HG03159 (cell line): ENCODE data around the gene ALK.

Experiments
- ATAC-seq: cut with Tn5 transposase; IDR thresholded peaks from one replicate; pipeline ENCODE4 v1.9.1; 2021; ENCODE audit warnings: mild to moderate bottlenecking, moderate library complexity; ENCODE audit not compliant: unreplicated experiment

The ALK gene

DNA sequence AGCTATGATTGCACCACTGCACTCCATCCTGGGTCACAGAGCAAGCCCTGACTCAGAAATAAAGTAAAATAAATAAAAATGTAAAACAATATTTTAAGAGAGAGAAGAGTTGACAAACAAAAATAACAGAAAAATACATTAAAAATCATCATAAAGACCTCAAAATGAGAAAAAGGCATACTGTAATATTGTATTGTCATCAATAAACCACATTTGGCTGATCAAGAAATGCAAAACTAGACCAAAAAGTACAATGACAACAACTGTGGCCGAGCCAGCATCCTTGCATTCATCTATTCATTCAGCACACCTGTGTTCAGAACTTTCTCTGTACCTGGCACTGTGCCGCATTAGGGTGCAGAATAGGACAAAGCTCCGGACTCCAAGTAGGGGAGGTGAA lies 121.8 kb downstream of the ALK start:
- ATAC-seq, result no peak

DNA sequence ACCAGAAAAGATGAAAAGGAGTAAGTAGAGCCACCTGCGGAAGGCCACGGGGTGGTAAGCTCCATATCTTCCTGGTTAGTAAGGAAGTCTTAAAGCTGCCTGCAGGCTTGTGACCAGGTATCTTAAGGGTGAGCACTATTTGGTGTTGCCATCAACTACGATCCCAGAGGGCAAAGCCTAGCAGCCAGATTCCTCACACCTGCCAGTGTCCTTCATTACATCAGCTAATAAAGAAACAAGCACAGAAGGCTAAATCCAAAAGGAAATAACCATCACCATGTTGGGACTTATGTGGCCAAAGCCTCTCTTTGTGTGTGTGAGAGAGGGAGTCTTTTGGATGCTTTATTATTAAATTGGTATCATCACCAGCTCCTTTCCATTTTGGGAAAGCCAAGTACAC lies 123.5 kb downstream of the ALK start:
- ATAC-seq, result no peak

DNA sequence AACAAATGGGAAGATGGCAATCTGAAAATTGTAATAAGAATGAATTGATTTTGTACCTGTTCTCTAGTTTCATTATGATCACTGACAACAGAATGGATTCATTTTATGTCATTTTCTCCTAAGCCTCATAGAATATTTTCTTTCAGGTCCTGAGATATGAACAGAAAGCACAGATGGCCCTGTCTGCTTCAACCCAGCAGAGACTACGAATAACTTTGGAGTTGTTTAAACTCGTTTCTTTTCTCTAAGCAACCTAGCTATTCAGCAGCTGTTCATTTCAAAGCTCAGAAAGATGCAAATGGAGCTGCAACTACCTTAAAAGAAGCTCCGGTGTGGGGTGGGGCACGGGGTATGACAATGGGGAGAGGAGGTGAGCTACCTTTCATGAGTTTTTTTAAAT lies 124.9 kb downstream of the ALK start:
- no peak for ATAC-seq

DNA sequence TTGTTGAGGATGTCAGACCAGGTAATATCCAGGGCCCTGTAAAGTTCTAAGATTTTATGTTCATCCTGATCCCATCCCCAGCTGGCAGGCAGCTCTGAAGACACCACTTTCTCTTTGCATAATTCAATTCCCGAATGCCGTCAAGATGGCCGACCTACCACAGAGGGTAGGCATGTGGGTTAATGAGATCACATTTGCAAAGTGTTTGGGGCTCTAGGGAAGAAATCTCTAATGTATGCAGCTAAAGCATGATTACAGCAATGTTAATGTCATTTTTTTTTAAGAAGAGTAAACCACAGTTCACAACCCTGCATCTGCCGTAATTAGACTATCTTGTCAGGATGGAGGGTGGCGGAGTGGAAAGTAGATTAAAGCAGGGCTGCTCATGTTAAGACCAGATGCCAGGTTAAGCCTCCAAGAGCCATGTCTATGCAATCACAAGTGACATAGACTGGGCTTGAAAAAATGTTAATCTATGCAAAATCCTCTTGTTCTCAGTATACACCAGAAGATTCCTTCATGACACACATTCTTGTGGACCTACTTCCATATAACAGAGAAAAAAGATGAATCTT lies 131.4 kb downstream of the ALK start:
- ATAC-seq, result no peak

DNA sequence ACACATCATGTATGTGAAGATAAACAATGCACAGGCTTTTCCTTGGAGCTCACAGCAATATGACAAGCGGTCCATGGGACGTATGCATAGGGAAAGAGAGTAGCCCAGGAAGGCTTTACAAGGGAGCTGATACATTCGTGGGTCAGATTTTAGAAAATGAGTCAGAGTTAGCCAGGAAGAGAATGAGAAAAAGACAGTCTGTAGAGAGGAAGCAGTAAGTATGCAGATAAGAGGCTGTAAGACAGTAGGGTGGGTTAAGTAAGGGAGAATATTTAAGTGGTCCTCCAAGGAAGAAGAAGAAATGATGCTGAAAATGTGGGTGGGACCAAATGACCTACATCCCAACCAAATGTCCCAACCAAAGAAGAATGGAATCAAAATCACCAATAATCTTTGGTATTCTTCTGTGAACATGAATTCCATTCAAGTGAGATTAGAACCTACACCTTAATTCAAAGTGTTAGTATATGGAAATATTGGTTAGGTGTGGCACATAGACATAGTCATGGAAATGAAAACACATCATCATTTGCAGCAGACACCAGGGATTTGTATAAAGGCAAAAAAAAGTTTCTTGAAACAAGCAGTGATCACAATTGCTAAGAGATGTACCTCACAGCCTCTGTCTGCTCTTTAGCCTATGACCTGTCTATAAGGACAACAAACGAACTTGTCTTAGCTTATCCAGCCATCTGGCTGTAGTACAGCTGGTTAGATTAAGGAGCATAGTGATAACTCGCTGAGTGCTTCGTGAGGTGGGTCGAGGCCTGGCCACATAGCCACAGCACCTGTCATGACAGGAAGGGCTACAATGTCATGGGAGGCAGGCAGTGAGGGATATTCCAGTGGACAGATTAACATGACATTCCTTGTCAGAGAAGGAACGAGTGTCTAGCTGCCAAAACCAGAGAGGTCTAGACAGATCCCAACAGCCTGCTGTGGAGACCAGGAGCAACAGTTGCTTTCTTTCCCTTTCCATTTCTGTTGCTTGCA lies 133.6 kb downstream of the ALK start:
- no peak for ATAC-seq

DNA sequence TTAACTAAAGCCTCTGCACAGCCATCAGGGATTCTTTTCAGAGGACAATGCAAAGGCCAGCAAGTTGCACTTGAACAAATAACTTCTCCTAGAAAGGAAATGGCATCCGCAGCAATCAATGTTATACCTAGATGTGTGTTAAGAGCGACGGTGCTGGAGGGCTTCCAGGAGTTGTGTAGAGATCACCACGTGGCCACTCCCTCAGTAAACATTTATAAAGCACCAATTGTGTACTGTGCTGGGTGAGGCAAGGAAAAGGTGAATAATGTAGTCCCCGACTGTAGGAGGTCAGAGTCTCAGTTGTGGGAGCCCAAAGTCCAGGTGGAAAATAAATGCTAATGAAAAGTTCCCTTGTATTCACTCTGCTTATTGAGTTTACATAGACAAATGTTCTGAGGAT lies 135.0 kb downstream of the ALK start:
- no peak for ATAC-seq

DNA sequence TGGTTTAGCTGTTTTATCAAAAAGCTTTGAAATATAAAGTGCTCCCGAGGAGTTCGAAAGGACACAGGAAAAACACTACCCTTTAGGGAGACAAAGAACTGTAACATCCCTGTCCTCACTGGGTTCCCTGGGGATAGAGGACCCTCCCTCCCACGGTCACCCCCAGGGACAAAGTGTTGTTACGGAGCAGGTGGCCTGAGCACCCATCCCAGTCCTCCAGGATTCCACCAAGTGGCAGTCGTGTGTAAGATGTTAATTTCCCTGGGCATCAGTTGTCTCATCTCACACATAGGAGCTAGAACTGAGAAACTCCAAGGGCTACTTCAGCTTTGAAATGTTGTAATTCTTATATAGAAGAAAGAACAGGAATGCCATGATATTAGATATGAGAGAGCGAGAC lies 137.7 kb downstream of the ALK start:
- ATAC-seq, result no peak

DNA sequence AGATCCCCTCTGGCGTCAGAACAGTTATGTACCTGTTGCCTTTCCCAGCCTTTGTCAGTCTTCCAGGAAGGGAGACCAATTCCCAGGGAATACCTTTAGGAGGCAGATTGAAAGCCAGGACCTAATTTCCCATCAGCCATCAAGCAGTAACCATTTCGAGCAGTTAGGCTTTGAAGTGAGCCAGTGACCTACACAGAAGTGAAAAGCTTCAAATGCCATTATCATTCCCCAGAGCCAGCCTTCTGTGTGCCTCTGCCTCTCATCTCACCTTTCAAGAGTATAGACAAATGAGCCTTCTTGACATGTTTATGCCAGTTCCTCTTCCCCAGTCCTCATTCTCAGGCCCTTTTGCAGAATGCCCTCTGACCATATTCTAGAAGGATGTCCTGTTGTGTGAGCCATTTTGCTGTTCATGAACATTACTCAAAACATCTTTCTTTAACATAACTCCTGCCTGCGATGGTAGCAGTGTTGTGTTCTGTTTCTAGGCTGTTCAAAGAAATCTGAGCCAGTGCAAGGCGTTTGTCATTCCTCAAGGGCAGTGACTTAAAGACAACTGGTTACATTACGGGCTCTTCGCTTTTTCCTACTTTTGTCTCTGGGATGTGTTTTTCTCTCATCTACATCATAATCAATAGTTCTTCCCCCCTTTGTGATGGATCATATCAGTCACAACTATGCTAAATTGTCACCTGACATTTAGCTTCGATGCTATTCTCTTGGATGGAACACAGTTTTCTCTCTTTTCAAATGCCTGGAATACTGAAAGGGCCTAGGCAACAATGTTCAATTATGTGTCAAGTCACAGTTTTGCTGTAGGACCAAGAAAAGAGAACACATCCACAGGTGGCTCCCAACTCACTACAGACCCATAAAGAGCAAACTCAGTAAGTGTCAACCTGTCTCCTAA lies 138.6 kb downstream of the ALK start:
- ATAC-seq, result no peak

DNA sequence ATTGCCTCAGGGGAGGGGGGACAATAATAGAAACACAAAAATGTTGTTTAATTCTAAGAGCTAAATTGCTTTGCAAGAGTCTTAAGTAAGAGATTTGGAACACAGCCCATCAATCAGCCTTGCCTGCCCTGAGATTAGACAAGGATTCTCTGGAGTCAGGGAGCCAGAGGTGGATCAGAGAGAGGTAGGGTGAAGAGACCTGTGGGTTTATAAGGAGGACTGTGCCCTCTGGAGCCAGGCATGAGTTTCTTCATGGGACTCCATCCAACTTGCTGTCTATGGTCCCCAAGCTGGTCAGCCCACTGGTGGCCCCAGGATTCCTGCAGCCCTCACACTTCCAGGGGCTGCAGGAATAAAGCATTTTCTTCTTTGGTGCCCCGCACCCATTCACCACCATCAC lies 139.3 kb downstream of the ALK start:
- ATAC-seq, result no peak

DNA sequence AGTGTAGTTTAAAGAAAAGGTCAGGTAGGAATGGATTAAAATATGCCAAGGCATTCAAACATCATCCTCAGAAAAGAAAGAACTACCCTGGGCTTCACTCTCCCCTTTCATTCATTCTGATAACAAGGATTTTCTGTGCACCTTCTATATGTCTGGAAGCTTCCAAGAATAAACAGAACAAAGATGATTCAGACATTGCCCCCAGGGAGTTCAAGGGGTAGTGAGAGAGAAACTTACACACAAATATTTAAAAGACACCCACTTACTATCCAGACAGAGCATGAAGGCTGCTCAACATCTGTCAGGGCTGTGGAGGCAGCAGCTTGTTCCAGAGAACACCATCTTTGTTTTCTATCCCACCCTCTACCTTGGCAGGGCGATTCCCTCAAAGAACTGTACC lies 140.5 kb downstream of the ALK start:
- no peak for ATAC-seq

DNA sequence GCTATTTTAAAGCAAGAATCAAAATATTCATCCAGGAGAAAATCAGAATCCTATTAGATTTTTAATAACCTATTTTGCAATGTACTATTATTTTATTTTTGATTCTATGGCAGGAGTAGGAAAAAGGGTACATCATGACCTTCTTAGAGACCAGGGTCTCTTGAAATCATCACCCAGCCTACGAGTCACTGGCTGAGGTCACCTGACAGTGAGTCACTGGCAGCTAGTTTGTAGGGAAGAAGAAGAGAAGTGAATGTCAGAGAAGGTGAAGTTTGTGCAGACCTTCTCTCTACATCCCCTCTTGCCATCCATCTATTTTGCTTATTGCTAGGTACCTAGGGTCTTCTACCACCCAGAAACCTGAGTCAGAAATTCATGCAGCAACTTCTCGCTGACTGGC lies 144.2 kb downstream of the ALK start:
- ATAC-seq, result no peak

DNA sequence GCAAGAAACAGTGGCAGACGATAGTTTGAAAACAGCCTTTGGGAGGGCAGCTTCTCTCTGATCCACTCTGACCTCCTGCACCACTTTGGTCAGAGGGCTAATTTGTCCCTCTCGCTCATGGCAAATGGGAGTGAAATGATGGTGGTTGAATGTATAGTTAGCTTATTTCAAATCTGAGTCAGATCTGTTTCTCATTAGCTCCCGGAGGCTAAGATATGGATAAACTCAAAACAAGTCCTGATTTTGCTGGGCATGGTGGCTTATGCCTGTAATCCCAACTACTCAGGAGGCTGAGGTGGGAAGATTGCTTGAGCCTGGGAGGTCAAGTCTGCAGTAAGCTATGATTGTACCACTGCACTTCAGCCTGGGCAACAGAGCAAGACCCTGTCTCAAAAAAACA lies 145.0 kb downstream of the ALK start:
- no peak for ATAC-seq

DNA sequence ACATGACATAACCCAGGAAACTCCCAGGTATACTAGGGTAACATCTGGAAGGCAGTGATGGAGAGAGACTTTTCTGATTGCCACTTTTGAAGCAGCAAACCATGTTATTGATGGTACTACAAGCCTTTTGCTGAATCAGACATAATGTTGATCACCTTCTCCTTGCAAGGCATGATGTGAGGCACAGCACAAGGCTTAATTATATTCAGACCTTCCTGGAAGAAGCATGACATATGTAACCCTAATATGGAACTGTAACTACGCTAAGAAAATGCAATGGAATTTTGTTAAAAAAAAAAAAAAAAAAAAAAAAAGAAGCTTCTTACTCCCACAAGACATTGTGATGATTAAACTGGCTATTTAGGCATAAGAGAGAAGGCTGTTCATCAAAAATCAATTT lies 145.4 kb downstream of the ALK start:
- ATAC-seq, result no peak

DNA sequence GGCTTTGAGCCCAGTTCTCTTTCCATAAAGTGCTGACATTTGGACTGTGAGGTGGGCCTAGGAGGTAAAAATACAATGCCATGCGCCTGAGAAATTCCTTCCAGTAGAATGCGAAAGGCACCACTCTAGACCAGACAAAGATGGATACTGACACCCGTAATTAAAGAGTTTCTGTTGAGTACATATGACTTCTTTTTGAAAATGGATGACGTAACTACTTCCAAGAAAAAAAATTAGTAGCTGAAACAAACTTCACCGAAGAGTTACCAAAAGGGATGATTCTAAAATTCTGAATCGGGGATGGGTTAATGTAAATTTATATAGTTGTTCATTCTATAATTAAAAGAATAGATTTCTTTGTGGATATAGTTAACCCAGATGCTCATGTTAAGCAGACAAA lies 146.8 kb downstream of the ALK start:
- no peak for ATAC-seq

DNA sequence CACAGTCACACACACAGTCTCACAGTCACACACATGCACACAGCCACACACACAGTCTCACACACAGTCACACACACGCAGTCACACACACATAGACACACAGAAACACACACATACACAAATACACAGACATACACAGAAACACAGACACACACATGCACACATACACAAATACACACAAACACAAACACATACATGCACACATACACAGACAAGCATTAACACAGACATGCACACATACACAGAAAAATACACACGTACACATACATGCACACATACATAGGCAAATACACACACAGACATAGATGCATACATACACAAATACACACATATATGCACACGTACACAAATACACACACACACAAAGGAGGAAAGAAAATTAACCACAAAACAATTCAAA lies 150.5 kb downstream of the ALK start:
- ATAC-seq, result no peak

DNA sequence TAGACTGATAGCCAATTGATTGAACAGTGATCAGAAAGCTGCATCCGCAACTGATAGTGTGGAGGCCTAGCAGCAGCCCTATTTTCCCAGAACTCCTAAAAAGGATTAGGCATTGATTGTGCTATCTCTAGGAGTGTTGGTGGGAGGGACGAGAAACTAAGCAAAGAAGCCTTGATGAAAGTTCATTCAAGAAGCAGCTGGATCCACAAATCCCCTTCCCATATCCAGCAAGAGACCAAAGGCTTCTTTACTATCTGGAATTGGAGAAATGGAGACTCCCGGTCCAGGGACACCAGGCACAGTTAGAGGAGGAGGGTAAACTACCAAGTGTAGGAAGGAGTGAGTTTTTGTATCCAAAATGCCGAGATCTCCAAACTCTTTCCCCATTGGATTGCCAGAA lies 151.5 kb downstream of the ALK start:
- no peak for ATAC-seq

DNA sequence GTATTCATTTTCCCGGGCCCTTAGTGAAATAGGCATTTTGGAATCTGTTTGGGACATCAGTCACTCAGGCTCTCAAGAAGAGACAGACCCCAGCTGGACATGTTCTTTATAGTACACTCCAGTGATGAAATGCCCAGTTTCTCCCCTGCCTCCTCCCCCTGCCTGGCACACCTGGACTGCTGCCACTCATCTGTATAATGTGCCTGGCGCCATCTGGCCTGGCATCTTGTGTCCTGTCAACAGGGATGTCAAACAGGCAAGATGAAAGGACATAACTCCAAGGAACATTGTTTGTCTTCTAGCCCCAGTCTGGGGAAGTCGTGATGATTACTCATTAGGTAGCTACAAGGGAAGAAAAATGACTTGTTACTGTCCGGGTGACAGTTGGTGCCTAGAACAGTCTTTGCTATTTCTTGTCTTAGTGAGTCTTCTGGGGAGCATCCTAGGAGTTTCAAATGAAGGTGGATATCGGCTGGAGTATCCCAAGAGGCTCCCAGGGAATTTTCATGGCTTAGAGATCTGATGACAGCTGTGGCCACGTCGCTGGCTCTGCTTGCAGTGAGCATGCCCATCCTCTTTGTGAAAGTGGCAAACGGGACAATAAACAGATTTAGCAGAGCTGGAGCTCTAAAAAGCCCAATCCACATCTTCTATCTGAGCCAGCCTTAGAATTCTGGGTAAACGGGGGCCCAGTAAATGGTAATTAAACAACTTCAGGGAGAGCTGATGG lies 153.6 kb downstream of the ALK start:
- ATAC-seq, result no peak

DNA sequence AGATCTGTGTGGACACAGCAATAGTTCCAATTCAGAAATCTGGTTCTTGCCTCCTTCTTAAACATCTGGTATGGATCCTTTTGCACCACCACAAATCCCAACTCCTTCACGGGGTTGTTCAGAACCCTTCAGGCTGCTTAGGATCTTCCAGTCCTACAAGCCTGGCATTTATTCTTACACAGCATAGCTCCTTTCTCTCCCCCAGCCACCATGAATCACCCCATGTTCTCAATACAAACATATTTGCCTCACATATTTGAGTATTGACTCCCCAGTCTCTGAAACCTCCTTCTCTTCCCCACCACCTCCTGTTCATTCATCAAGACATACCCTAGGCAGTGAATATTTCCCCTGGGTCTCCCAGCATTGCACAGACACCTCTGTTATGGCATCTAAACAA lies 155.2 kb downstream of the ALK start:
- ATAC-seq, result no peak

DNA sequence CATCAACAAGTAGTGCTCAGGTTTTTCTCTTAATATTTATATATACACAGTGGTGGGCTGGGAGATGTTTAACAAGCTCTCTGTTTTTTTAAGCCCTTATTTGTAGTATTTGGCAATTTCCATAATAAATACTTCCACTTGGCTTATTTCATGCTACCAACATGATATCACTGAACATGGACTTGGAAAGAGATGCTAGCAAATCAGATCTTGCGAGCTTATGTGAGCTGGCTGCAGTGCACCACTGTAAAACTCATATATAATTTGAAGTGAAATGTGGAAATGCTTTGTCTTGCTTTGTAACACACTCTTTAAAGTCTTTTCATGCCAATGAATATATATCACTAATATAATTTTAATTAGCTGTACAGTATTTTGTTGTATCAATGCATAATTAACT lies 155.7 kb downstream of the ALK start:
- no peak for ATAC-seq

DNA sequence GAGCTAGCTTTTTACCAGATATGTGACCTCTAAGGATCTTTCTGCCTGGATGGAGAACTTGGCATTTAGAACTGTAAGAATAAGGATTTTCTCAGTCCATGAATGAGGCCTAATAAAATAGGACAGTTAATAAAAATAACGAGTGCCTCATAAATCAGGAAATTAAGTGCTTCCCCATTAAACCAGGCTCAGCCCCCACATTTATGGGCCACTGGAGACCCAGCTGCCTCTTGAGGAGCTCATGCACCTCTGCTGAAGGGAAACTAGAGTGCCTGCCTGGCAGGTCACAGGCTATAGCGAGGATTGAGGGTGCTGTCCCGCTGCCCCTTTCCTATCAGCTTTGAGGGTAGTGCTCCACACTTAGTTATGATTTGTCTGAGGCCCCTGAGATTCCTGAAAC lies 158.0 kb downstream of the ALK start:
- ATAC-seq, result no peak

DNA sequence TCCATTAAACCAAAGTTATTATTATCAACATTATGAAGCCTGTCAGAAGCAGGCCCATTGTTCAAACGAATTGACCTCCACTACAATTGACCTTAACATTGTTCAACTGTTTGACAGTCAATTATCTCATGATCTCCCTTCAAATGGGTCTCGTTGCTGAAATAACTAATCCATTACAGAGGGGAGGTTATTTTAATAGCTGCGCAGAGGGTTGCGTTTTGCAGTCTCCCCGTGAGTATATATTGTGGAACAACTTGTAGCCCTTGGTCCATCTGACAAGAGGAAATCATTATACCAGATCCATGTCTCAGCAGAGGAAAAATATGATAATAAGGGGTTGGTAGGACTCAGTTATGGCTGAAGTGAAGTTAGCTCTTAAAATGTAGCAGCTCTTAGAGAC lies 159.1 kb downstream of the ALK start:
- no peak for ATAC-seq
